Pancreas (tissue), 10 donors: ENCODE measurements around the gene KCNQ5. TPM values are rescaled to one million over a fixed set of nuclear protein-coding genes. Genes with fewer than 3 reads are reported as not detected.

ENCODE experiments used
- ATAC-seq, 4 donors: fragments of 200-7000 bp; cut with Tn5 transposase; one replicate each; pipeline versions ENCODE4 v1.8.0 to v1.9.1; 2020; ENCODE audit warnings: mild to moderate bottlenecking in 4 of 4, moderate library complexity in 4 of 4
- DNase-seq, 6 donors: peaks; one replicate each; pipeline ENCODE4 v3.0.0-alpha.2; 2020
- FAIRE-seq: peaks from 2 replicates; lab custom pipeline; 2012; peaks lifted over from hg19 to GRCh38; lab: Jason Lieb, UNC
- H3K27ac ChIP-seq, 4 donors: fragments of 200-600 bp; sonication (generic); 1 replicate in 3 of 4; 2 replicates in 1 of 4; pipeline versions ENCODE4 v1.5.0 to v1.8.0; 2020
- H3K27me3 ChIP-seq, 4 donors: fragments of 200-600 bp; one replicate each; pipeline ENCODE4 v1.8.0; 2021
- H3K36me3 ChIP-seq, 3 donors: fragments of 200-600 bp; sonication (generic) in 1 of 3; one replicate each; pipeline versions ENCODE4 v1.5.0 to v1.8.0; 2020 to 2021
- H3K4me1 ChIP-seq, 3 donors: fragments of 200-600 bp; one replicate each; pipeline ENCODE4 v1.8.0; 2021
- H3K4me3 ChIP-seq, 4 donors: fragments of 200-600 bp; sonication (generic) in 2 of 4; one replicate each; pipeline versions ENCODE4 v1.5.0 to v1.8.0; 2020 to 2021
- H3K9me3 ChIP-seq, 4 donors: fragments of 200-600 bp; one replicate each; pipeline ENCODE4 v1.8.0; 2021
- CTCF ChIP-seq, 4 donors: fragments of 200-600 bp; sonication (generic) in 3 of 4; IDR thresholded peaks; one replicate each; pipeline versions ENCODE4 v1.5.0 to v1.8.0; 2021; ENCODE audit warnings: antibody characterized with exemption in 4 of 4
- WGBS, 2 donors: extraction: QIAGEN DNeasy Blood & Tissue Kit; methylation state at CpG; one replicate each; pipeline ENCODE4 v1.1.7; 2013; 5-methylcytosine and 5-hydroxymethylcytosine counted together
- intact Hi-C, 3 donors: fragments of 100-400 bp; cut with DNase I; formaldehyde crosslinking; loops; one replicate each; pipeline versions ENCODE4 v1.11.1 to v1.14.2; 2022
- polyA plus RNA-seq, 2 donors: library from polyadenylated mRNA; stranded (reverse); fragments of 200-250 nt; gene quantifications; one replicate each; pipeline ENCODE4 v1.2.3, GENCODE V29; 2013
- total RNA-seq, 6 donors: library from RNA; stranded (reverse); fragmentation: NEBNext Ultra II Directional in 4 of 6; extraction: Animal tissue kit (Norgen Biotek cat#: 25700) in 4 of 6; gene quantifications; one replicate each; pipeline versions ENCODE4 v1.2.1 to v1.2.4, GENCODE V29; 2021 to 2023
- donor health status: healthy with polysubstance abuse.
- donor health status: DM: no; HTN: no; CAD: no; lungs with moderate emphysema.
- donor health status: DM: no; HTN: no; CAD: no.
- donor health status: control.
- donor health status: control.
- donor health status: Bipolar disorder and iron deficiency.
- donor health status: DM: yes; HTN: yes; CAD: no.
- donor health status: DM: no; HTN: no; CAD: no.
- donor health status: DM: no; HTN: no; CAD: no.
- donor health status: DM: yes; HTN: yes; CAD: no.

Gene KCNQ5
- total and polyA plus RNA-seq, 8 donors: 0.03 to 1.1 (median 0.13) TPM

- WGBS, 2 donors: 66 to 68% methylated on average over 9 of the region's 9 CpGs
- no peak for FAIRE-seq
- H3K4me3 ChIP-seq: no peak overlapping the region
- no peaks in the 10 kb centered on the region for H3K27me3 ChIP-seq
- DNase-seq: no peak
- no peak for ATAC-seq
- intact Hi-C loops: no loop called here
- no peaks in the 10 kb centered on the region for H3K4me1 ChIP-seq
- TF ChIP-seq CTCF (IDR thresholded peaks at IDR 0.05): no peak
- H3K9me3 ChIP-seq: no peaks in the 10 kb centered on the region
- H3K27ac ChIP-seq: no peak overlapping the region
- no peaks in the 10 kb centered on the region for H3K36me3 ChIP-seq
These were observed 409.2 kb downstream of the KCNQ5 start for GRCh38 chr6:73030791-73031782.

- no peak for FAIRE-seq
- no peaks in the 10 kb centered on the region for H3K4me1 ChIP-seq
- TF ChIP-seq CTCF (IDR thresholded peaks at IDR 0.05): no peak
- no peak for DNase-seq
- H3K9me3 ChIP-seq: no peaks in the 10 kb centered on the region
- no peaks in the 10 kb centered on the region for H3K27me3 ChIP-seq
- intact Hi-C loops: no loop called here
- no peak overlapping the region for H3K27ac ChIP-seq
- no peak overlapping the region for H3K4me3 ChIP-seq
- no peak for ATAC-seq
- 82 to 85% methylated on average over 2 of the region's 2 CpGs for WGBS, 2 donors
- no peaks in the 10 kb centered on the region for H3K36me3 ChIP-seq
These were observed 410.7 kb downstream of the KCNQ5 start for GRCh38 chr6:73032586-73032985.

- FAIRE-seq (no peak), DNase-seq (no peak), ATAC-seq (no peak)
- H3K36me3 ChIP-seq: no peaks in the 10 kb centered on the region
- H3K9me3 ChIP-seq: no peaks in the 10 kb centered on the region
- TF ChIP-seq CTCF (IDR thresholded peaks at IDR 0.05): no peak
- H3K27ac ChIP-seq: no peak overlapping the region
- intact Hi-C loops: no loop called here
- 71 to 76% methylated on average over 4 of the region's 4 CpGs for WGBS, 2 donors
- no peaks in the 10 kb centered on the region for H3K27me3 ChIP-seq
- no peak overlapping the region for H3K4me3 ChIP-seq
- H3K4me1 ChIP-seq: no peaks in the 10 kb centered on the region
These were observed 414.8 kb downstream of the KCNQ5 start for GRCh38 chr6:73036689-73037088.

- Histone ChIP-seq H3K9me3 (no peaks in the 10 kb centered on the region), H3K27ac (no peak overlapping the region), H3K4me3 (no peak overlapping the region), H3K27me3 (no peaks in the 10 kb centered on the region), H3K36me3 (no peaks in the 10 kb centered on the region), H3K4me1 (no peaks in the 10 kb centered on the region)
- TF ChIP-seq CTCF (IDR thresholded peaks at IDR 0.05): no peak
- WGBS, 2 donors: 32 to 34% methylated on average over 3 of the region's 3 CpGs
- intact Hi-C loops: loop anchor here in 1 of 3 donors (10.0 kb wide), 1 partner anchor 426 kb away; no protein-coding TSS in a partner anchor
- no peak for FAIRE-seq
- no peak for DNase-seq
- ATAC-seq: peak in 1 of 4 donors; percentile 17
These were observed 419.2 kb downstream of the KCNQ5 start for GRCh38 chr6:73041051-73041450.

GRCh38 chr6:73042892-73043291 is 421.0 kb downstream of the KCNQ5 start:
- Histone ChIP-seq H3K9me3 (no peaks in the 10 kb centered on the region), H3K4me1 (no peaks in the 10 kb centered on the region), H3K27me3 (no peaks in the 10 kb centered on the region), H3K27ac (no peak overlapping the region), H3K4me3 (no peak overlapping the region), H3K36me3 (no peaks in the 10 kb centered on the region)
- no peak for ATAC-seq
- WGBS, 2 donors: 94 to 100% methylated on average over 1 of the region's 1 CpG
- no peak for DNase-seq
- intact Hi-C loops: loop anchor here in 1 of 3 donors (10.0 kb wide), 1 partner anchor 428 kb away; no protein-coding TSS in a partner anchor
- no peak for TF ChIP-seq CTCF (IDR thresholded peaks at IDR 0.05)
- FAIRE-seq: no peak
